ENCODE data around the gene TUBB4B.
"Not testable (repeated sequence)": the region's sequence is repeated elsewhere in the genome, so short reads cannot be mapped to it uniquely, and the experiment has no call there.

Gene TUBB4B

GRCh38 chr9:137234758-137235423, 6.2 kb upstream of the TUBB4B start:
- DNase-seq (ENCODE audit: low read depth), result no peak
- TF ChIP-seq CTCF (IDR thresholded peaks at IDR 0.05; ENCODE audit: low read depth, low read length, missing control alignments), result no peak
- no peak overlapping the region for H3K4me3 ChIP-seq (ENCODE audit: low read depth, low read length)

GRCh38 chr9:137235424-137236237, 5.5 kb upstream of the TUBB4B start:
- TF ChIP-seq CTCF (IDR thresholded peaks at IDR 0.05; ENCODE audit: low read depth, low read length, missing control alignments), result peak; percentile 19
- H3K4me3 ChIP-seq (ENCODE audit: low read depth, low read length), result no peak overlapping the region
- DNase-seq (ENCODE audit: low read depth), result no peak

- 0 out of 2 replicates have a peak overlapping the region, but pooled peaks have one; percentile 20 for H3K4me3 ChIP-seq (ENCODE audit: low read depth, low read length)
- TF ChIP-seq CTCF (IDR thresholded peaks at IDR 0.05; ENCODE audit: low read depth, low read length, missing control alignments), result peak; percentile 94
- DNase-seq (ENCODE audit: low read depth), result peak; percentile 50
Observed at GRCh38 chr9:137236238-137236935, 4.7 kb upstream of the TUBB4B start.

GRCh38 chr9:137236936-137237421, 4.1 kb upstream of the TUBB4B start:
- no peak for TF ChIP-seq CTCF (IDR thresholded peaks at IDR 0.05; ENCODE audit: low read depth, low read length, missing control alignments)
- no peak for DNase-seq (ENCODE audit: low read depth)
- H3K4me3 ChIP-seq (ENCODE audit: low read depth, low read length), result 0 out of 2 replicates have a peak overlapping the region, but pooled peaks have one; percentile 20

- DNase-seq (ENCODE audit: low read depth), result no peak
- no peak overlapping the region for H3K4me3 ChIP-seq (ENCODE audit: low read depth, low read length)
- TF ChIP-seq CTCF (IDR thresholded peaks at IDR 0.05; ENCODE audit: low read depth, low read length, missing control alignments), result no peak
Observed at GRCh38 chr9:137237759-137238726, 3.0 kb upstream of the TUBB4B start.

- peak overlapping the region; percentile 76 for H3K4me3 ChIP-seq (ENCODE audit: low read depth, low read length)
Observed at GRCh38 chr9:137239541-137240200, 1.4 kb upstream of the TUBB4B start.

More at GRCh38 chr9:137239541-137240200, 1.4 kb upstream of the TUBB4B start:
- not testable (repeated sequence) for DNase-seq (ENCODE audit: low read depth)
